Measurements from ENCODE around the gene PLXNA3.

The PLXNA3 gene

DNA sequence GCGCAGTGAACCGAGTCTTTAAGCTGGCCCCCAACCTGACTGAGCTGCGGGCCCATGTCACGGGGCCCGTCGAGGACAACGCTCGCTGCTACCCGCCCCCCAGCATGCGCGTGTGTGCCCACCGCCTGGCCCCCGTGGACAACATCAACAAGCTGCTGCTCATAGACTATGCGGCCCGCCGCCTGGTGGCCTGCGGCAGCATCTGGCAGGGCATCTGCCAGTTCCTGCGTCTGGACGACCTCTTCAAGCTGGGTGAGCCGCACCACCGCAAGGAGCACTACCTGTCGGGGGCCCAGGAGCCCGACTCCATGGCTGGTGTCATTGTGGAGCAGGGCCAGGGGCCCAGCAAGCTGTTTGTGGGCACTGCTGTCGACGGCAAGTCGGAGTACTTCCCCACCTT lies 2.2 kb downstream of the PLXNA3 start:
- DNase-seq: peak; percentile 26

DNA sequence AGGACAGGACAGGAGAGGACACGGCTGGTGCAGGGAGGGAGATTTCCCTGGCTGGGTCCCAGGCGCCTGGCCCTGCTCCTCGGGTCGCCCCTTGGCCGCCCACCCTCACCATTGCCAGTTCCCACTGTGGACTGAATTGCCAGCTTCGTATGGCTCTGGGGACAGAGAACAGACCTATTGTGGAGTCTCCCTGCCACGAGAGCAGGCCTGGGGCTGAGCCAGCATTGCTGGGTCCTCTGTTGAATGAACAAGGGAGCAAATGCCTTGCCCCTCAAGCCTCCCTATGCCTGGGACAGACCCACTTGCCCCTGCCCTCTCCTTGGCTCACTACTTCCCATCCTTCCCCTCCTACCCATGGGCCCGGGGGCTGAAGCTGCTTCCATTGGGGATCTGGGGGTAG lies 4.3 kb downstream of the PLXNA3 start:
- no peak for DNase-seq

DNA sequence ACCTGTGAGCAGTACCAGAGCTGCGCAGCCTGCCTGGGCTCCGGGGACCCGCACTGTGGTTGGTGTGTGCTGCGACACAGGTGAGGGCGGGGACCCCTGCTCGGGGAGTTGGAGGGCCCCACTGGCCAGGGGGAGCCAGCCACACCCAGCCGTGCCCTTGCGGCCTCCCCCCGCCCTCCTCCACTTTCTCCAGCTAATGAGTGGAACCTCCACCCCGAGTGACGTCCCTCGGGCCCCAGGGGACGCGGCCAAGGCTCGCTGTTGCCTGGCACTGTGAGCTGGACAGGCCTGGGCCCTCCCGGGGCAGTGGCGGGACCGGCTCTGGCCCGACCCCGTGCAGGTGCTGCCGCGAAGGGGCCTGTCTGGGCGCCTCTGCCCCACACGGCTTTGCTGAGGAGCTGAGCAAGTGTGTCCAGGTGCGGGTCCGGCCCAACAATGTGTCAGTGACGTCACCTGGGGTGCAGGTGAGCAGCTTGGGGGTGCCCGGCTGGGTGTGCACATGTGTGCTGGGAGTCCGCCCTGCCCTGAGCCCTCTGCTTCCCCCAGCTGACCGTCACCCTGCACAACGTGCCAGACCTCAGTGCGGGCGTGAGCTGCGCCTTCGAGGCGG lies 5.6 kb downstream of the PLXNA3 start:
- no peak for DNase-seq

DNA sequence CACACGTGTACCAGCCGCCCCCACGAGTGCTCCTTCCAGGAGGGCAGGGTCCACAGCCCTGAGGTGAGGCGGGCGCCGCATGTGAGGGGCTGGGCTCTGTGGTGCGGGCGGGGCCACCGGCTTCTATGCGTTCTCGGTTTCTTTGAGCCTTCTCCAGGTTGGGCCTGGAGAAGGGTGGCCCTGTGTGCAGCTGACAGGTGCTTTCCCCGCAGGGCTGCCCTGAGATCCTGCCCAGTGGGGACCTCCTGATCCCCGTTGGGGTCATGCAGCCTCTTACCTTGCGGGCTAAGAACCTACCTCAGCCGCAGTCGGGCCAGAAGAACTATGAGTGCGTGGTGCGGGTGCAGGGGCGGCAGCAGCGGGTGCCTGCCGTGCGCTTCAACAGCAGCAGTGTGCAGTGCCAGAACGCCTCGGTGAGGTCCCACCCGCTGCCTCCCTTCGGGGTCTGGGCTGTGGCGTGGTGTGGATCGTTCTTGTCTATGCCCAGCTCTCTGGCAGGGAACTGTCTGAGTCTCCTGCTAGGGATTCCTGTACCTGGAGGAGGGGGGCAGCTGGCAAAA lies 6.8 kb downstream of the PLXNA3 start:
- no peak for DNase-seq

DNA sequence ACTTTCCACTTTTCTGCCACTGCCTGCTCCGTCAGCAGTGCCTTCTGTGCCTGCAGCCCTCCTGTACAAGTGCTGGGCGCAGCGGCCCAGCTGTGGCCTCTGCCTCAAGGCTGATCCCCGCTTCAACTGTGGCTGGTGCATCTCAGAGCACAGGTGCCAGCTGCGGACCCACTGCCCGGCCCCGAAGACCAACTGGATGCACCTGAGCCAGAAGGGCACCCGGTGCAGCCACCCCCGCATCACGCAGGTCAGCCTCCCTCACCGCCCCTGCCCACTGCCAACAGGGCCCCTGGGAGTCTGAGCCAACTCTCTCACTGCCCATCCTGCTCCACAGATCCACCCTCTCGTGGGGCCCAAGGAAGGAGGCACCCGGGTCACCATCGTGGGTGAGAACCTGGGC lies 7.5 kb downstream of the PLXNA3 start:
- no peak for DNase-seq

DNA sequence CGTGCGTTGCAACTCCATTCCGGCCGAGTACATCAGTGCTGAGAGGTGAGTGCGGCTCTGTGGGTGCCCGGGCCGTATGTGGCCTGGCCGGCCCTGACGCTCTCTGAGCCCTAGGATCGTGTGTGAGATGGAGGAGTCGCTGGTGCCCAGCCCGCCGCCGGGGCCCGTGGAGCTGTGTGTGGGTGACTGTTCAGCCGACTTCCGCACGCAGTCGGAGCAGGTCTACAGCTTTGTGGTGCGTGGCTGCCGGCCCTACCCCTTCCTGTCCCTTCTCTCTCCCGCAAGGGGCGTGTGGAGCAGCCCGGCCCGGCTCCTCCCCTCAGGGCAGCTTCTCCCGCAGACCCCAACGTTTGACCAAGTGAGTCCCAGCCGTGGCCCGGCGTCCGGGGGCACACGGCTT lies 8.0 kb downstream of the PLXNA3 start:
- no peak for DNase-seq

DNA sequence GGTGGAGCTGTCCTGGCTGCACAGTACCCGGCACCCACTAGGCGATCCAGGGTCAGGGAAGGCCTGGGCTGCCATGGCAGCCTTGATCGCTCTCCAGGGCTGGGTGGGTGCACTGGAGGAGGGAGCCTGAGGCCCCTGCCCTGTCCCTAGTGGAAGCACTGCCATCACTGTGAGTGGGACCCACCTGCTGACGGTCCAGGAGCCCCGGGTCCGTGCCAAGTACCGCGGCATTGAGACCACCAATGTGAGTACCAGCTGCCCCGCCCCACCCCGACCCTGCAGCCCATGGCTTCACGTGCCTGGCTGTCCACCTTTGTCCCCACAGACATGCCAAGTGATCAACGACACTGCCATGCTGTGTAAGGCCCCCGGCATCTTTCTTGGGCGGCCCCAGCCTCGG lies 8.8 kb downstream of the PLXNA3 start:
- no peak for DNase-seq

DNA sequence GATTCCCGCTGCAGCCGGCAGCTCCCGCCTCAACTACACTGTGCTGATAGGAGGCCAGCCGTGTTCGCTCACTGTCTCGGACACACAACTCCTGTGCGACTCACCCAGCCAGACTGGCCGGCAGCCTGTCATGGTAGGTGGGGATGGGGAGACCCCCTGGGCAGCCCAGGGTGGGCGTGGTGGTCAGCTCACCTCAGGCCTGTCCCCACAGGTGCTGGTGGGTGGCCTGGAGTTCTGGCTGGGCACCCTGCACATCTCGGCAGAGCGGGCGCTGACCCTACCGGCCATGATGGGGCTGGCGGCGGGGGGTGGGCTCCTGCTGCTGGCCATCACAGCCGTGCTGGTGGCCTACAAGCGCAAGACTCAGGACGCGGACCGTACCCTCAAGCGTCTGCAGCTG lies 9.5 kb downstream of the PLXNA3 start:
- no peak for DNase-seq

DNA sequence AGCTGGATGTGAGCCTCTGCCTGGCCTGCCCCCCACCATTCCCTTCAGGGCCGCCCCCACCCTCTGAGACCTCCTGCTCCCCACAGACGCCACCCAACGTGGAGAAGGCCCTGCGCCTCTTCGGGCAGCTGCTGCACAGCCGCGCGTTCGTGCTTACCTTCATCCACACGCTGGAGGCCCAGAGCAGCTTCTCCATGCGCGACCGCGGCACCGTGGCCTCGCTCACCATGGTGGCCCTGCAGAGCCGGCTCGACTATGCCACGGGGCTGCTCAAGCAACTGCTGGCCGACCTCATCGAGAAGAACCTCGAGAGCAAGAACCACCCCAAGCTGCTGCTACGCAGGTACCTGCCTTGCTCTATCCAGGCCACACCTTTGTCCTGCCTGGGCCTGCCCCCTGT lies 10.1 kb downstream of the PLXNA3 start:
- no peak for DNase-seq

DNA sequence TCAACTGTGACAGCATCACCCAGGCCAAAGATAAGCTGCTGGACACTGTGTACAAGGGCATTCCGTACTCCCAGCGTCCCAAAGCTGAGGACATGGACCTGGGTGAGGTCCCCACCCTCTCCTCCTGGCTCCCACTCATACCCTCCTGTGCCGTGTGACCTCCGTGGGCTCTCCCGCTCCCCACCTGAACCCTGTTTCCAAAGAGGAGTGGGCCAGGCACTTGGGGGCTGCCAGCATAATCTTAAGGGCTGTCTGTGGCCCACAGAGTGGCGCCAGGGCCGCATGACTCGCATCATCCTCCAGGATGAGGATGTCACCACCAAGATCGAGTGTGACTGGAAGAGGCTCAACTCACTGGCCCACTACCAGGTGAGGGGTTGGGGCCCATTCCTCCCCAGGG lies 11.0 kb downstream of the PLXNA3 start:
- no peak for DNase-seq

DNA sequence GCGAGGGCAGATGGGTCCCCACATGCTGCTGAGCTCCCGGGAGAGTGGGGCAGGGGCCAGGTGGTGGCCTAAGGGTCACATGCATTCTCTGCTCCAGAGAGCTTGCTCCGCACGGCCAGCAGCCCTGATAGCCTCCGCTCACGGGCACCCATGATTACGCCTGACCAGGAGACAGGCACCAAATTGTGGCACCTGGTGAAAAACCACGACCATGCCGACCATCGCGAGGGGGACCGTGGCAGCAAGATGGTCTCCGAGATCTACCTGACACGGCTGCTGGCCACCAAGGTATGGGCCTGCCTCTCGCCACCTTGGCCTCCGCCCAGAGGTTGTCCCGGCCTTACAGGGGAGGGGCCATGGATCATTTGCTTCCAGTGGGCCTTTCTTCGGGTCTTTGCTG lies 11.8 kb downstream of the PLXNA3 start:
- no peak for DNase-seq

DNA sequence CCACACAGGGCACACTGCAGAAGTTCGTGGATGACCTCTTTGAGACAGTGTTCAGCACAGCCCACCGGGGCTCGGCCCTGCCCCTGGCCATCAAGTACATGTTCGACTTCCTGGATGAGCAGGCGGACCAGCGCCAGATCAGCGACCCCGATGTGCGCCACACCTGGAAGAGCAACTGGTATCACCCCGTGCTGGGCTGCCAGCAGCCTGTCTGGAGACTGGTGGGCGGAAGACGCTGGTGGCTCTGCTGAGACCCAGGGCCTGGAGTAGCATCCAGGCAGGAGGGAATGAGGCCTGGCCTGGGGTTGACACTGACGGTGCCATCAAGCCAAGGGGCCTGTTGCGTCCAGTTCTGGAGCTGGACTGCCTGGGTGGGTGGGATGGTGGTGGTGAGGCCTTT lies 12.4 kb downstream of the PLXNA3 start:
- no peak for DNase-seq

DNA sequence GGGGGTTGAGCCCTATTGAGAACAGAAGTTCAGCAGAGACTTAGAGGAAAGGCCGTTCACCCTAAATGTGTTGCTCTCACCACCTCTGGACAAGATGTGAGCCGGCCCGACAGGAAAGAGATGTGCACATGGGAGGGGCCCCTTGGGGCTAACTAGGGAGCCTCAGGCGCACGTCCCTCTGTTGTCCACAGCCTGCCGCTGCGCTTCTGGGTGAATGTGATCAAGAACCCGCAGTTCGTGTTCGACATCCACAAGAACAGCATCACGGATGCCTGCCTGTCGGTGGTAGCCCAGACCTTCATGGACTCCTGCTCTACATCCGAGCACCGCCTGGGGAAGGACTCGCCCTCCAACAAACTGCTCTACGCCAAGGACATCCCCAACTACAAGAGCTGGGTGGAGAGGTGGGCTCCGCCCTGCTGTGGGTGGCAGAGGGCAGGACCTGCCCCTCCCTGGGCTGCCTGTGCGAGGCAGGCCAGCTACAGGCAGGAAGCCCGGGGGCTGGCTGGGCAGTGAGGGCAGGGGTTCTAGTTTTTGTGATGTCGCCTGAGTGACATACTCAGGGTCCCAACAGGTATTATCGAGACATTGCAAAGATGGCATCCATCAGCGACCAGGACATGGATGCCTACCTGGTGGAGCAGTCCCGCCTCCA lies 13.0 kb downstream of the PLXNA3 start:
- DNase-seq: no peak

DNA sequence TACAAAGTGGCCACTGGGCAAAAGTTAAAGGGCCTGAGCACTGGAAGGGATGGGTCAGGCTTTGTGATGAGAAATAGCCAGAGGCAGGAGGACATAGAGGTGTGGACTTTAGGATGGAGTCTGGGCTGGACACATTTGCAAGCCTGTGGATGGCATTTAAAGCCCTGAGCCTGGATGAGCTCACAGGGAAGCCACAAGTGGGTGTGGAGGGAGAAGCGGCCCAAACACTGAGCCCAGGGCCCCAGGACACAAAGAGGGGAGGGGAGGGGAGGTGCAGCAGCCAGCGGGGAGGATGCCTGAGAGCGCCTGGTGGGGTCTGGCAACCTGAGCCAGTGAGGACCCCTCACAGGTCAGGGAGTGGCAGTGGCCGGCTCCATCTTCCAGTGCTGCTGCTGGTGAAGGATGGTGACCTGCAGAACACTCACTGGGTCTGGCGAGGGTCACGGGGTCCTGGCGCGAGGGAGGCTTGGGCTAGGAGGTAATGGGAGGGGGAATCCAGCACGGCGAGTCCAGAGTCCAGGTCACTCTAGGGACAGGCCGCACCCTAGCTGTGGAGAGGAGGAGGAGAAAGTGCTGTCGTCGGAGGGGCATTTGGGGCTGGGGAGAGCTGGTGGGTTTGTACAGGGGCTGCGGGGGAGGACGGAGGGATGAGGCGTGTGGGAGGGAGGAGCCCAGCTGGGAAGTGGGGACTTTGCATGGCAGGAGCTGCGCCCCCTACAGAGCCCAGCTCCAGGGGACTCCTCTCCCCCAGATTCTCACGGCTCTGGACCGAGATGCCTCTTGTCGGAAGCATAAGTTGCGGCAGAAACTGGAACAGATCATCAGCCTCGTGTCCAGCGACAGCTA lies 14.0 kb downstream of the PLXNA3 start:
- DNase-seq: no peak

DNA sequence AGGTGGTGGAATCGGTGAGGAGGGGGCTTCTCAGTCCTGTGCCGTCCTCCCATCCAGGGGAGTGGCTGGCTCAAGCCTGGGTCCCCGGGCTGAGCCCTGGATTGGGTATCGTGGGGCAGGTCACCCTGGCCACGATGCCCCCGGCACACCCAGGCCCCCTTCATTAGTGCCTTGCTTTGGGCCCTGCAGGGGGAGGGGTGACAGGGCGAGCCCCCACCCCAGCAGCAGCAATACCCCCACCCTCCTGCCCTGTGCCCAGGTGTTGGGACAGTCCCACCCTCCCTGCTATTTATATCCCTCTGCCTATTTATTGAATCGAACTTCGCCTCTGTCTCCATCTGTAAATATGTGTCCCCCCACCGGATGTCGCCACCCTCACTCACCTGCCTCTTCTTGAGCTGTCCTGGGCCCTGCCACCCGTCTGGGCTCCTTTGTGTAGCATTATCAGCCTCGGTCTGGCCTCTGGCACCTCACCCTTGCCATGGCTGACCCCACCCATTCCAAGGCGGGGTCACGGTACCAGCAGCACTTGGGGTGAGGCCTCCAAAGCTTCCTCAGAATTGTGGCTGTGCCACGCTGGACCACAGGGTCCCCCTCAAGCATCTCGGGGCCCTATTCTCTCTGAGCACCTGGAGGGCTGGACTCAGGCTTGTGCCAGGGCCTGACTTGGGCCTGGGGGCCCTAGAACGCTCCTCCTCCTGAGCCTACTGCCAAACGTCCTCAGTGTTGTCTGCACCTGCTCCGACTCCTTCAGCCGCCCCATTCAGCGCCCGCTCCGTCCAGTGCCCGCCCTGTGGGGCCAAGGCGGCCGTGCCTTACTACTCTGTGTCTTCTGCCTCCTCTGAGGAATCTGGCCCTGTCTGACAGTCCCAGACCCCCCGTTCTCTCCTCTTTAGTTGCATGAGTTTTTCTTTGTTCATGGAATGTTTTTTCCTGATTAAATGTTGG lies 14.9 kb downstream of the PLXNA3 start:
- DNase-seq: no peak

DNA sequence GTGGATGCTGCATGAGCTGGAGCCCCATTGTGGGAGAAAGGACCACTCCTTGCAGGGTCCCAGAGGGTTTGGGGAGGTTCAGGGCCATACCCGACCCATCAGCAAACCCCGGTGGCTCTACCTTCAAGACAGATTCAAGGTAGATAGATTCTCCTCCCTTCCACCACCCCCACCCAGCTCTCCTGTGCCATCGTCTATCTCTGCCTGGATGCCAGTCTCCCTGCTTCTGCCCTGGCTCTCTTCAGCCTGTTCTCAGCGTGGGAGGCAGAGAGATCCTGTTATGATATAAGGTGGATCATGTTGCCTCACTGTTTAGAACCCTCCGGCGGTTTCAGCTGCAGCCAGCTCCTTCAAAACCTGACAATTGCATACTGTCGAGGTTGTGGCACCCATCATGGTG lies 15.6 kb downstream of the PLXNA3 start:
- DNase-seq: no peak

DNA sequence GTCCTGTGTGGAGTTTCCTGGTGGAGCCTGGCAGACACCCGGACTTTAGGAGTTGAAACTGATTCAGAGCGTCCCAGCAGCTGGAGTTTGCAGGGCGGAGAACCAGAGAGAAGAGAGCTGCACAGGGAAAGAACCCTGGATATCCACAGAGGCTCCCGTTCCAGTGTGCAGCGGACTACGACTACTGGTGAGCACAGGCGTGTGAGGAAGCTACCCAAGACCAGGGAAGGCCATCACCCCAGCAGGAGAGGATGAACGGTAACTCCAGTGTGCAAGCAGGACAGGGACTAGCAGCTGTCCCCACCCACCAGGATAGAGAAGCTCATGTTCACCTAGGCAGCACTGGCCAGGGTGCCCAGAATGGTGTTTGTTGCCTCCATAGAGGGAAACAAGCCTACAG lies 18.7 kb downstream of the PLXNA3 start:
- no peak for DNase-seq

DNA sequence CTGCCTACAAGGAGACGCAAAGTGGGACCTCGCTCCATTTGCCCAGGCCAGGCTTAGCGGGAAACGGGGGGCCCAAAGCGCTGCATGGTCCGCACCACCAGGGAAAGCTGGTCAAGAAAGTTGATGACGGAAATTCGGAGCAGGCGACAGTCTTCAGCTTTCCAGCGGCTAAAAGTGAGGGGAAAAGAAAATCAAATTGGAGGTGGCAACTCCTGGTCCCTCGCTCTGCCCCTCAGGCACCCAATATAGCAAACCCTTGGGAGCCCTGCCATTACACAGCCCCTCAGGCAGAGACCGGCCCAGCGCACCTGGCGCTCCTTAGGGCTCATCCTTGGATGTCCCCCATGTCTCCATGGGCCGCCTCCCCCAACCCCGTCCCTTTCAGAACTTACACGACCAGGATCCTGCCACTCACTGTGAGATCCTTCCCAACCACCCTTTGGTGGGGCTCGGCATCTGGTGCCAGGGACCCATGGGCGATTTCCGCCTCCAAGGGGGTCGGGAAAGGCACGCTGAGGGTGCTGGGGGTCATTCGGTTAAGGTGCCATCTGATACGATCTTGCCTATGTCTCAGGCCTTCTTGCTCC lies 19.9 kb downstream of the PLXNA3 start:
- DNase-seq: no peak

DNA sequence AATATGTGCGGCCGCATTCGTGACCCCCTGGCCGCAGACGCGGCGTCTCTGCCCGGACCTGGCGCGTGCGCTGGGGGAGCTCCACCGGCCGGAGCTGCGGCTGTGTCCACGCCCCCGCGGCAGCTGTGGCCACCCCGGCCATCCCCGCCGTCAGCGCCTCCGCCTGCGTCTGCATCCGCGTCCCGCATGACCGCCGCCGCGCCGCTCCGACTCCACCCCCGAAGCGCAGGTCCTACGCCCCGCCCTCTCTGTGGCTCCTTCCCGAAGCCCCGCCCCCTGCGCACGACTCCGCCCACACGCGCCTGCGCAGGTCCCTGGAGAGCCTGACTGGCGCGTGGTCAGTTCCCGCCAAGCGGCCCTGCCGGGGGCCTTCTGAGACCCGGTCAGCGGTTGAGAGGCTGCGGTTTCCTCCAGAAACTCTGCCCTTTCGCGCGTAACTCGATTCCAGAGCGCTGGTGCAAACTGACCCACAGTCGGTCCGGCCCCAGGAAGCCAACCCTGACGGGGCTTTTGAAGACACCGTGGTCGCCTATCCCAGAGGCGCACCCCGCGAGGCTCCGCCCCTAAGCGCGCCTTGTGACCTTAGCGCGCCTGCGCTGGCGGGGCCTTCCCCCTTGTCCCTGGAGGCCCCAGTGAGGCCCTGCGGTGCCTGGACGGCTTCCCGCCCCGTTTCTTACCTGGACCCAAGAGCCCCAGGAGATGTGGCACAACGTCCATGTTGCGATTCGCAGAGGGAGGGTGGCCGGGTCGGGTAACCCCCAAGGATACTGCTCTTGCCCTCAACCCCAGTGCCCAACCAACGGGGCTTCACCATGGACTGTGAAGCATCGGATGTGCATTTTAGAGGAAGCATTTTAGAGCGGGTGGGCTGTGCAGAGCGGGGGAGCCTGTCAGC lies 20.9 kb downstream of the PLXNA3 start, which contains the start of gene LAGE3:
Gene LAGE3, minus strand, starts transcription at position 554 of the 895 bp plus-strand sequence. Its CDS starts 366 bp downstream, at position 188.
- peak; percentile 33 for DNase-seq

DNA sequence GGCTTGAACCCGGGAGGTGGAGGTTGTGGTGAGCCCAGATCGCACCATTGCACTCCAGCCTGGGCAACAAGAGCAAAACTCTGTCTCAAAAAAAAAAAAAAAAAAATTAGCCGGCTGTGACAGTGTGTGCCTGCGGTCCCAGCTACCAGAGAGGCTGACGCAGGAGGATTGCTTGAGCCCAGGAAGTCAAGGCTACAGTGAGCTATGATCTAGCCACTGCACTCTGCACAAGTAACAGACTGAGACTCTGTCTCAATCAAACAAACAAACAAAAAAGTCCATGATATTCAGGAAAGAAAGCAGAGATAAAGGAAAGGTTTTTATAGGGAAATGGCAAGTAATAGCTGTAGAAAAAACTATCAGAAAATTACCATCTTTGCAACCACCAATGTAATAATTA lies 23.1 kb downstream of the PLXNA3 start:
- DNase-seq: no peak

Measured in NCI-H1694 (cell line).